GM19372 (cell line): ENCODE measurements around the gene CHI3L1.
"Not testable (repeated sequence)": the region's sequence is repeated elsewhere in the genome, so short reads cannot be mapped to it uniquely, and the experiment has no call there.

Source experiments
- ATAC-seq: cut with Tn5 transposase; IDR thresholded peaks from one replicate; pipeline ENCODE4 v1.9.1; 2021; ENCODE audit warnings: mild to moderate bottlenecking, low read depth, moderate library complexity; ENCODE audit not compliant: unreplicated experiment

CHI3L1 gene

DNA sequence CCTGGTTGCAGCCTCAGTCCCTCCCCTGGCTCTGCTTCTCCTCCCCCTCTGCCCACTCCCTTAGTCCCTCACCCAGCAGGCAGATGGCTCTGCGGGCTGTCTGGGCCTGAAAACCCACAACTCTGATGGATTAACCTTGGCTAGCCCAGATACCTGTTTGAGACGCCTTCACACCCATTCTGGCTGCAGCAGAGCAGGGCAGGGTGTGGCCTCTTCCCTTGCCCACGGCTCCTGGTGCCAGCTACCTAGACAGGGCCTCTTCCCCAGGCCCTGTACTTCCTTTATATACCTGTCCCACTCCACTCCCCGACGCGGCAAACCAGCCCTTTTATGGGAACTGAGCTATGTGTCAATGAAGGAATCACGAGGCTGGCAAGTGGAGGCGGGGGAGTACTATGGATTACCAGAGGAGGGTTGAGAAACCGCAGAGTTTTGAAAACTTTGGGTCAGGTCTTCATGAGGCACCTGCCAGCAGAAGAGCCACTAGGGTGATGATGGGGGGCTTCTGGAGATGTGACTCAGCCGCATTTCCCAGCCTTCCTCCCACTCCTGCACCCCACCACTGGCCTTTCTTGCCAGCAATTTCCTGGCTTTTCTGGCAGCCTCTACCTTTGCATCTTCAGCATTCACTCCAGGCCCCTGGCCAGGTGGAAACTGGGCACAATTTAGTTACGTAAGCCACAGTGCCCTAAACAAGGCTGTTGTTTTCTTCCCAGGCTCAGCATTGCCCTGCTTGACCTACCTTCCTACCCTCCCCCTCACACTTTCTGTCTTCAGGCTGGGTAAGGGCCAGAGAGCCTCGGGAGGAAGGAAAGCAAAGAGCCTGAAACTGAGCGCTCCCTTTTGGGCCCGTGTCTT is at the start of gene CHI3L1:
CHI3L1 (minus strand) TSS at position 259 of the 858 bp plus-strand sequence; CDS start at position 178, 81 bp downstream.
- no peak for ATAC-seq

DNA sequence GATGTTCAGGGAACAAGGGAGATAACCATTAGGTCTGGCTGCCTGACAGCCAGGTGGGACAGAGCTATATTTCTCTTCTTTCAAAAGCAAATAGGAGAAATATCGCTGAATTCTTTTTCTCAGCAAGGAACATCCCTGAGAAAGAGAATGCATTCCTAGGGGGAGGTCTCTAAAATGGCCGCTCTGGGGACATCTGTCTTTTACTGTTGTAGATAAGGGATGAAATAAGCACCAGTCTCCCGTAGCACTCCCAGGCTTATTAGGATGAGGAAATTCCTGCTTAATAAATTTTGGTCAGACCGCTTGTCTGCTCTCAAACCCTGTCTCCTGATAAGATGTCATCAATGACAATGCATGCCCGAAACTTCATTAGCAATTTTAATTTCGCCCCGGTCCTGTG is 48.4 kb upstream of the CHI3L1 start:
- ATAC-seq: not testable (repeated sequence)

DNA sequence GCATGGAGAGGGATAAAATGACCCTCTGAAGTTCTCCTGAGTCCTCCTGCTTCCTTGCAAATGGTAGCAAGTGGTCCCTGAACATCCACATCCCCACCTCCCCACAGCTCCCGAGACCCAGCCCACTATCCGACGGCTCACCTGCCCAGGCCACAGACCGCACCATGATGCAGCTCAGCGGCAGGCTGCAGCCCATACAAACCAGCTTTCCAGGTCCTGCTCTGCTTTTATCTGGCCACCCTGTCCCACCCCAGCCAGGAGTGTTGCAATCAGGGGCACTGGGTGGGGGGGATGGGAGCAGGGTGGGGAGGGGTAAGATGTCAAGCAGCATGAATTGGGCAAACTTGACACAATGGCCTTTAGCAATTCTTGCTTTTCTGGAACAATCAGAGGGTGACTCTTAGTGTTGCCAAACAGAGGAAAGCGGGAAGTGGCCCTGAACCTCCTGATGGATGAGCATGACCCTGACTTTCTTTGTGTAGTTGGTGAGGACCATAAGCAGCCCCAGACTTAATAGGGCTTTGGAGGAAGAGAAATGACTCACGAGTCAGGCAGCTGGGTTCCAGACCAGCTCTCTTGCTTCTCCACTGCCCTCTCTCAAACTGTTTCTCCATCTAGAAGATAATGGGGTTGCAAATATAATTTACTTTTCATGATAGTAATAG is 43.1 kb upstream of the CHI3L1 start, which contains the start of gene CHIT1:
CHIT1 (minus strand) TSS at position 203 of the 665 bp plus-strand sequence; CDS start at position 166, 37 bp downstream.
- no peak for ATAC-seq

DNA sequence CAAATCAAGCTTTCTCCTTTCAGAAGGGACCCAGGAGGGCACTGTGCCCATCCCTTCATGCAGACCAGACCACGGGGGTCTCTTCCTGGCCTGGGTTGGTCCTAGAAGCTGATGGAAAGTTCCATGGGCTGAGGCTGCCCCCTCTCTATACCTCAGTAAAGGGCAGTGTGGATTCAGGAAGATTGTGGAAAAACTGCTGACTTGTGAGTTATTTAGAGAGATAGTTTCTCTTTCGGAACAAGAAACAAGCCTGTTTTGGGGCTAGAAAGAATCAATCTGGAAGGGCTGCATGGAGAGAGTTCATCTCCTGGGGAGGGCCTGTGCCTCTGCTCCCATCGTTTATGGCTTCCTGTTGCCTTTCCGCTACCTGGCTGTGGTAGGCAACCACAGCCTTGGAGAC is 42.2 kb upstream of the CHI3L1 start:
- no peak for ATAC-seq

DNA sequence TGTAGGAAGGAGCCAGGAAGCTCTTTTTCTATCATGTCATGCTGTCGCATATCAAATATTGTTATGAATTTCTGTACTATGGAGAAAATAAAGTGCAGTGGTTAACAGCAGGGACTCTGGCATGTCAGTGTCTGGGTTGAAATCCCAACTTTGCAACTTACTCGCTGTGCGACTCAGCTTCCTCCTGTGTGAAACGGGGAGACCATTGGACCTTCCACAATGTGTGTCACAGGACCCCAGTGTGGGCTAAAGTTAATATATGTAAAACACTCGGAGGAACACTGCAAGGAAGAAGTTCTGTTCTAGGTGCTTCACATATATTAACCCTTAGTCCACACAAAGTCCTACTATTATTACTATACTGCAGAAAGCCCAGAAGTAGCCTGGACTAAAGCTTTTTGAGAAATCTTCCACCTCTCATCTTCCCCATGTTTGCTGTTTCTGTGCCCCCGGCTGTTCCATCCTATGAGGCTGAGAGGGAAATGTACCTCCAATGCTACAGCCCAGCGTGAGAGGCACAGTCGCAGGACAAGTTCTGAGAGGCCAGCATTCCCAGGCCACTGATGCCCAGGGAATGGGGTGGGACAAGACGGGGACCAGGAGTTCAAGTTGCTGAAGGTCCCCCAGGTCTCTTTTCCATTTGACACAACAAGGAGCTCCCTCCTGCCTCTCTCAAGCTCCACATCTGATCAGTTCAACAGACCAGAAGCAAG is 41.0 kb upstream of the CHI3L1 start:
- ATAC-seq: no peak

DNA sequence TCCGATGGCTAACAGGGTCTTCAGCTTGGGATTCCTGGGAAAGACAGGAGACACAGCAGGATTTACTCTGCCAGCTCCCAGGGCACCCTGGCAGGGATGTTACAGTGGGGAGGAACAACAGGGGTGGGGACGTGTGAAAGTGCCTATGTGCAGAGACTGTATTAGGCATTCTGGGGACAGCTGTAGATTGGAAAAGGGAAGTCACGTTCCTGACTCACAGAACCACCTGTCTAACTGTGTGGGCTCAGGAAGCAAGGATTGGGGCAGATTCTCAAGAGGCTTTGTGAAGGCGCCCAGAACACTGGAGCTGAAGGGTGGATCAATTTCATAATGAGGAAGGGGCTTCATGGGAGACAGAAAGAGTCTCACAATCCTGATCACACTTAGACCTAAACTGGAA is 38.6 kb upstream of the CHI3L1 start:
- ATAC-seq: no peak

DNA sequence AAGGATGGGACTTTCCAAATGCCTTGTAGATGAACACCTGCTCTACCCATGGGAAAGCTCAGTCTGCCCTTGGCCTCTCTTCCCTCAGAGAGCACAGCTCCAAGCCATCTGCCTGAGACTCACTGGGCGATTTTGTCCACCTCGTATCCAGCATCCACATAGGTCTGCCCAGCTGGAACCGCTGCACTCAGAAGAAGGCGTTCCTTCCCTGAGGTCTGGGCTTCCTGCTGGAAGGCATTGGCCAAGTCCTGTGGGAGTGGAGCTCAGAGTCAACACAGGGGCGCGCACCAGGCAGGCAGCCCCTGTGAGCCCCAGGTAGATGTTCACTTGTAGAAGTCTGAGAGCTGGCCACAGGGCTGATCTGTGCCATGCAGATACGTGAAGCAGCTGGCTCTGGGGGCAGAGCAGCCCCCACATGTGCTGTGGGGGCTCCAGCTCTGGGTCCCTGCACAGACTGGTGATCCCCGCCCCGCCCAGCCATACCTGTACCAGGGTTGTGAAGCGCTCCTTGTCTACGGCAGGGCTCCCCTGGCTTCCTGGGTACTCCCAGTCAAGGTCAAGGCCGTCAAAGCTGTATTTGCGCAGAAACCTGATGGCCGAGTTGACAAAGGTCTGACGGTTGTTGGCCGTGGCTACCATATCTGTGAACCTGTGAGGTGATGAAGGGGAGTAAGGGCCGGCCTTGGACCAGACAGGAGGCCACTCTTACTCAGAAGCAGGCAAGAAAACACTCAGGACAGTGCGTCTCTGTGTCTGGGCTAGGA is 36.7 kb upstream of the CHI3L1 start:
- ATAC-seq: no peak

DNA sequence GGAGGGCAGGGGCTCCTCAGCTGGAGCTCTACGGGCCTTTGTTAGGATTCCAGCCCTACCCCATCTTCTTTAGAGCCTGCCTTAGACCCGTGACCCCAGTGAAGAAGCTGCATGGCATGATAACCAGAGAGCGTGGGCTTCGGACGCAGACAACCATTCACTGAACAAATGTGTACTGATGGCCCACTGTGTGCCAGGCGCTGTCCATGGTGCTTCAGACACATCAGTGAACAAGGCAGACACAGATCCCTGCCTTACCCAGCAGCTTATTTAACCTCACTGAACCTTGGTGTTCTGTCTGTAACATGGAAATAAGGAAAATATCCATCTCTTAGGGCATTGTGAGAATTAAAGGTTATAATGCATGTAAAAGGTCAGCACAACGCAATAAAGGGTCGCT is 33.4 kb upstream of the CHI3L1 start:
- no peak for ATAC-seq

DNA sequence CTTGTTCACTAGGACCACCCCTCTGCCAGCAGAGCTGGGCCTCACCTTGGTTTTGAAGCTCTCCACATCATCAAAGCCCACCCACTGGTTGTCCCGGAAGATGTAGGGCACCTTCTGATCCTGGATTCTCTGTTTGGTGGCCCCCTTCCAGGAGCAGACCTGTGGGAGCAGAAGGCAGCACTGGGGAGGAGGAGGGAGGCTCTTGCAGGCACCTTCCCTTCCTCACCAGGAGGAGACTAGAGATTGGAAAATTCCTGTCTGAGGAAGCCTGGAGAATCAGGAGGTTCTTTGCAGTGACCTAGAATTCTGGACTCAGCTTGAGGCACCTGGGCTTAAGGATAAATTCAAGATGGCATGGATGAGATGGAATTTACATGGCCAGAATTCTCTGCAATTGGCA is 32.7 kb upstream of the CHI3L1 start:
- ATAC-seq: no peak

DNA sequence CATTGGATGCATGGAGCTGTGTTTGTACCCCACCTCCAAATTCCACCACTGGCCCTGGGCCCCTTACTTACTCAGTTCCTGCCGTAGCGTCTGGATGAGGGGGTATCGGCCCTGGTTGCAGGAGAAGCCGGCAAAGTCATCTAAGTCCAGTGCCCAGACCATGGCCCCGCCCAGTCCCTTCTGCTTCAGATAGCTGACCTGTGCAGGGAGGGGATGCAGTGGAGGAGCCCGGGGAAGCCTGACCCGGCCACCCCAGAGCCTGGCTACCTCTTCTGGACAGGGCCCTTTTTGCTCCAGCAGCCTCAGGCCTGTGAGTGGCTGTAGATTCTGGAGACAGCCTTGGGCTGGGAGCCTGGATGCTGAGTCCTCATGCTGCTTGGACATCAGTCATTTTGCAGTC is 31.2 kb upstream of the CHI3L1 start:
- no peak for ATAC-seq

DNA sequence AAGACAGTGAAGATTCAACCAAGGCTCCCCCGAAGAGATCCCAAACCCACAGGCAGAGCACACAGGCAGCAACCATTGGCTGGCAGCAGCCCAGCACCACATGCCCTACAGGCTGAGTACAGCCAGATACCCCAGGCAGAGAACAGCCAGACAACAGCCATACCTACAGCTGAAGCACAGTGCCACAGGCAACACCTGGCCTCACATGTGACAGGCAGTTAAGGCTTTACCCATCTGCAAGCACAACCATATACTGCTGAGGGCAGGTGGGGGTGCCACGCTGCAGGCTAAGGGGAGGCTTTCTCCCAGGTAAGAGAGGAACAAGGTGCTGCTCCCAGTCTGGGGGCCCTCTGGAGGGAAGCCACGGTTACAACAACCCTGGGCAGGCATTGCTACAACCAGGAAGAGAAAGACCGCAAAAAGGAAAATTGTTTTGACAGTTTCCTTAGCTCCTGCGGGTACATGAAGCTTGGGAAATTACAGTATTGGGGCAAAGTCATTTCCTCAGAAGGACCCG is 30.7 kb upstream of the CHI3L1 start:
- ATAC-seq: no peak

DNA sequence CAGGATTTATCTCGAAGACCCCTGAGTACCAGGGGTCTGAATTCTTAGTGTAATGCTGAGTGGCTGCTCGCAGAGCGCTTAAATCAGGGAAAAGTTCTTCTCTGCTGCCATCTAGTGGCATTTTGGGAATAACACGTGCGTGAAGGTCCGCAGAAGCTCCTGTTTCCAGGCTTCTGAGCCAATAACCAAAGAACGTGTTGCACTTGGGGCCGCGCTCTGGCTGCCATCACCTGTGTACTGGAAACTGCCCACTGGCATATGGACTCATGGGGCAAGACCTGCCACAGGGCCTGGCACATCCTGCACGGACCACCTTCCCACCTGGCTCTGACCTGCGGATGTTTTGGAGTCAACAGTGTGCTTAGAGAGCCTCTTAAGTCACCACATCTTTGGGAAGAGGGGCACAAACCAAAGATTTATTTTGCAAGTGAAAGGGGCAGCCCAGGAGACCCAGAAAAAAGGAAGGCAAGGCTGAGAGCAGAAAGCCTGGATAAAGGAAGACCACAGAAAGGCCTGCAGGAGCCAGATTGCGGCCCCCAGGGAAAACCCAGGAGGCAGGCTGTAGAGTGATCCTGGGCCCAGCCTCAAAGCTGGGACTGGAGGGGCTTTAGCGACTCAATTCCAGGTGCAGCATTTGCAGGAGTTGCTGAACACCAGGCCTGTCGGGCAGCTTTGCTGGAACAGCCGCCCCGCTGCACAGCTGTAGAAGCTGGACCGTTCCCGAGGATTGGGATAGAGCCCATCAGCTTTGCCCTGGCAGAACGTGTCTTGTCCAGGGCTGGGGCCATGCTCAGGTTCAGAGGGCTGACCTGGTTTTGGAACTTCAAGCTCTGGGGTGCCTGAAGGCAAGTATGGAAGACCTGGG is 30.0 kb upstream of the CHI3L1 start:
- ATAC-seq: no peak

DNA sequence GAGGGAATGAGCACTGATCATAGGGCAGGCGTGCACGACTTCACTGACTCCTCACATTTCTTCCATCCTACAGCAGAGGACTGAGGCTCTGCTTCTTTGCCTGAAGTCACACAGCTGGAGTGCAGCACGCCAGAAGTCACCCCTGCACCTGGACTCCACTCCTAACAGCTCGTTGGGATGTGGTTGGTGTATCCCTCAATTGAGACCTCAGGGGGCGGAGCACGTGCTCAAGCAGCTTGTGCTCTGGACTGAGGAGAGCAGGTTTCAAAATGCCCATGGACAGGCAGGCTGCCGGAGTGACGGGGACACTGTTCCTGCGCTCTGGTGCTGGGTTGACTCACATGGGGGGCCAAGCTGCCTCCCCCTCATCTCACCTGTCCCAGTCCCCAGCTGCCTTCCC is 29.1 kb upstream of the CHI3L1 start:
- no peak for ATAC-seq

DNA sequence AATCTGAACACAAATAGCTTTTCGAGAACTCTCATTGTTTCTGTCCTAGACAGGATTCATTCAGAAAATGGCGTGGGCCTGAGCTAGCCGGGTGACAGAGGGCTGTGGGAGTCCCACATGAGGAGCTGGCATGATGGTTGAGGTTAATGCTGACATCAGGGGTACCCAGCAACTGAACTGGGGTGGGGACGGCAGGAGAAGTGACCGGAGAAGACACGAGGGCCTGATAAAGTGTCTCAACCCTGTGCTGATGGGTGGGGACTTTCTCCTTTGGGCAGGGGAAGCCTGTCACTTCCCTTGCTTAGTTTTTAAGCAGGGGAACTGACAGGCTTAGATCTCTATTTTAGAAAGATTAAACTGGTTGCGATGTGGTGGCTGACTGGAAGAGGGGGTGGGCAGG is 28.4 kb upstream of the CHI3L1 start:
- ATAC-seq: no peak

DNA sequence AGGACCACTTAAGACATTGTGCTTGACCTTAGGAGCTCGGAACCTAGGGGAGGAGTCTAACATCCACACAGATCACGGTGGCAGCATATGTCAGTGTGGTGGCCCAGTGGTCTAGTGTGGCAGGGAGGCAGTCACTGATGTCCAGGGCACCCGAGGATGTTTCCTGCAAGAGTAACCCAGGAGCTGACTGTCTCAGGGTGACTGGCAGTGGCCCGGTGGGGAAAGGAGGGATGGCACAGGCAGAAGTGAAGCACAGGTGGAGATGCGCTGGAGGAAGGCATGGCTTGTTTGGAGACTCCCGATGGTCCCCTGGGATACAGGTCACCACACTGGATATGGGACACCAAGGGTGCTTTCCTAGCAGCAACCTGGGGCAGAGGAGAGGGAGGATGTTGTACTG is 26.6 kb upstream of the CHI3L1 start:
- no peak for ATAC-seq

DNA sequence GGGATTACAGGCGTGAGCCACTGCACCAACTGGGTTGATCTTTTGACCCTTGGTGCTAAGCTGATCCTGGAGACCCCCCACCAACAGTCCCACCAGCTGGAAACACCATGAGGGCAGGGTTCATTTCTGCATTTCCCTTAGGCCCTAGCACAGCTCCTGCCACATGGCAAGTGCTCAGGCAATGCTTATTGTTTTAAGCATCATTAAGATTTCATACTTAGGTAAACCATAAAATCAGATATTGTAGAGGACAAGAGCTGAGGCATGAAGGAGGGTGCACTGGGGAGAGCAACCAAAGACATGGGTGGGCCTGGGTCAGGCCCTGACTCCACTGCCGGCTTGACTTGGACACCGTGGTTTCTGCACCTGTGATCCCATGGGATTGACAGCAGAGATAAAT is 25.3 kb upstream of the CHI3L1 start:
- ATAC-seq: no peak

DNA sequence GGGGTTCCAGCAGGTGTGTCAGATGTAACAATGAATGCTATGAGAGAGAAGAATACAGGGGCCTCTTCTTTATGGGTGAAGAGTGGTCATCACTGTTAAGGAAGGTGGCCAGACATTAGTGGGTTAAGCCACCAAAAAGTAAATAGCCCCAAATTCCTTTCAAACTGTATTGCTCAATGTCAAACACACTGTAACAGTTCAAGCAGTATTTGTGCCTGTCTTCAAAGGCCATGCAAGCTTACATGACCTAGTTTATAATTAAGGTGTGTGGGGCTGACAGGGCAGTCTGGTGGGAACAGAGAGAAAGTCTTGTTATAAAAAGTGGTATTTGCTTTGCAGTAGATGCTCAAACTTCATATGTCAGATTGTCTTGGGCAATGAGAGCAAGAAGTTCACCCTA is 24.5 kb upstream of the CHI3L1 start:
- no peak for ATAC-seq

DNA sequence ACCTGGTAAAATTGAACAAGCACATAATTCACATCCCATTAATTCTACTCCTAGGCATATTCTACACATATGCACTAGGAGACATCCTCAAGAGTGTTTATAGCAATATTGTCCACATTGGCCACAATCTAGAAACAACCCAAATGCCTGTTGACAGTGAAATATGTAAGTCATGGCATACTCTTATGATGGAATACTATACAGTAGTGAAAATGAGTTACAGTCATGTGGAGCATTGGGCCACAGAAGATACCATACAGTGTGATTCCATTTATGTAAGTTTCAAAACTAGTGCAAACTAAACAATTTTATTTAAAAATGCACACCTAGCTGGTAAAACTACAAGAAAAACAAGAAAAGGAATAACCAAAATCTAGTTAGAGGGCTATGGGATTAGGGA is 23.8 kb upstream of the CHI3L1 start:
- ATAC-seq: no peak

DNA sequence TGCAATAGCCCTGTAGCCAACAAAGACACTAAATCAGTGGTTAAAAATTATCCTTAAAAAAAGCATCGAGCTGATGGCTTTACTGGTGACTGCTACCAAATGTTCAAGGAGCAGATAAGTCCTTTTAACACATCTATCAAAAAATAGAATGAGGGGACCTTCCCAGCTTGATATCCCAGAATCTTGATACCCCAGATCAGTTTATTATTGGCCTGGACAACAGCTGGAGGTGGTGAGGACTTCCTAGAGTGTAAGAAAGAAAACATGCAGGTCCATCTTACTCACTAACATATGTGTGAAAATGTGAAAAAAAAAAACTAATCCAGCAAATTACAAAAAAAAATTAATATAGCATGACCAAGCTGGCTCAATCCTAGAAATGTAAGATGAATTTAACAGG is 21.7 kb upstream of the CHI3L1 start:
- no peak for ATAC-seq
